Measurements from ENCODE around the gene FRG1.
"Not testable (repeated sequence)": the region's sequence is repeated elsewhere in the genome, so short reads cannot be mapped to it uniquely, and the experiment has no call there.

FRG1 gene

GRCh38 chr4:189940178-189941004 lies at the start of gene FRG1:
FRG1 (plus strand) TSS chr4:189940872; CDS start chr4:189941010, 138 bp downstream.
- DNase-seq = peak; percentile 97

- no peak for DNase-seq
Measured at GRCh38 chr4:189897667-189898066, 43.0 kb upstream of the FRG1 start.

DNA sequence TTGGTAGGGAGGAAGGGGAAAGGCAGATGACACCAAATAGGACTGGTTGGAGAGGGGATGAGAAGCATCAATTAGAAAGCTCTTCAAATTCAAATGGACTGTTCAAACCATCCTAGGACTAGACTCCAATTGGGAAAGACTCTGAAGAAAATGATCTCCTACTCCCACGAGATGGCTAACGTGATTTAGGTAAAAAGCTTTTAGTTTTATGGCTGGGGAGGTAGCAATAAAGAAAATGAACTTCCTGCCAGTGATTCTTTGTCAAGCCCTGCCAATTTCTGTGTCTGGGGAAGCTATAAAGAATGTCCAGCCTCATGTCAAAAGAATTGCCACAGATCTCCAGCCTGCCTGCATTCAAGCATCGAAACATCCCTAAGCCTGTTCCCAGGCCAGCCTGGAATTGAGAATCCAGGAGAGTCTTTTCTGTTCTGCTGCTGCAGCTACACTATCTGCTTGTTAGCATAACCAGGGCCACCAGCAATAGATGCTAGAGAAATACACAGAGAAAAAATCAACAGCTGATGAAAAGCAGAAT lies 41.1 kb upstream of the FRG1 start:
- DNase-seq = not testable (repeated sequence)

GRCh38 chr4:189904420-189905027 lies 36.1 kb upstream of the FRG1 start:
- peak; percentile 51 for DNase-seq

DNA sequence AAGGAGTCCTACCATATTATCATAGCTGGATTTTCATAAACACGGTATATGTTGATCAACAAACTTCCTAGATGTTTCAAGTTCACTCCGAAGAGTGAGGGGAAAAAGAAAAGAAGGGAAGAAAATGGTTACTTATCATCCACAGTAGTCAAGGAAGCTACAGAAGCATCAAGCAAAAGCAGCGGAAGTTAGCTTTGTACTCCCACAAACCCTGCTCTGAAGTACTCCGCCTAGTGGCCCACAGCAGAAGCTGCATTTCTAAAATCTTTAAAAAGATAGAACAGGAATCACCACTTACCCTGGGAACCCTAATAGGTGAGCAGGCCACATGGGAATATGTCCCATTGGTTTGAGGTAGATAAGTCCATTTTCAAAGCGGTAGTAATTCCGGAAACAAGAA lies 28.5 kb upstream of the FRG1 start:
- no peak for DNase-seq

DNA sequence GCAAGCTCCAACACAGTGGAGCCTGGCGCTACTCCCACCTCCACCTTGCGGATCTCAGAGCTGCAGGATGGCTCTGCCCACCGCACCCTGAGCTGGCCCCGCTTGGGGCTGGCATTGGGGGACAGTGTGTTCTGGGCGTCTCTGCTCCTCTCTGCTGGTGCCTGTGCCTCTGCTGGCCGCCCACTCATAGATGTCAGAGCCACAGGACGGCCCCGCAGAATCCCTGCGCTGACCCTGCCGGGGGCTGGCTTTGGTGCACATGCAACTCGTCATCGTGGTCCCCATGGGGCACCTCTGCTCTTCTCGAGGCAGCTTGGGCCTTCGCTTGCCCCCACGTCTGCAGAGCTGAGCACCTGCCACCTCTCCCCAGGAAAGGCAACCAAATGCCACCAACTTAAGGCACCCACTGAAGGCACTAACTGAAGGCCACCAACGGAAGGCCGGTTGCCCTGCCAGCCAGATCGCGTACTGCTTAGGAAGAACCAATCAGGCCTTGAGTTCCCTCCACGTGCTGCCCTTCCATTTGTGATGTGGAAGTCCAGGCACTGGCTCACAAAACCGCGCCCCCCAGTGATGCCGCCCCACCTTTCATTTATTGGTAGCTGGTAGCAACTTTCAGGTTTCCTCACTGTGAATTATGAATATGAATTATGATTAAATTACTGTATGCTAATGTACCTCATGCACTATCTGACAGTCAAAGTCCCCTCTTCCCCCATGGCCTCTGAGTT lies 23.3 kb upstream of the FRG1 start:
- no peak for DNase-seq

- DNase-seq = no peak
Measured at GRCh38 chr4:189921058-189921457, 19.6 kb upstream of the FRG1 start.

GRCh38 chr4:189926742-189927141 lies 13.9 kb upstream of the FRG1 start:
- not testable (repeated sequence) for DNase-seq

DNA sequence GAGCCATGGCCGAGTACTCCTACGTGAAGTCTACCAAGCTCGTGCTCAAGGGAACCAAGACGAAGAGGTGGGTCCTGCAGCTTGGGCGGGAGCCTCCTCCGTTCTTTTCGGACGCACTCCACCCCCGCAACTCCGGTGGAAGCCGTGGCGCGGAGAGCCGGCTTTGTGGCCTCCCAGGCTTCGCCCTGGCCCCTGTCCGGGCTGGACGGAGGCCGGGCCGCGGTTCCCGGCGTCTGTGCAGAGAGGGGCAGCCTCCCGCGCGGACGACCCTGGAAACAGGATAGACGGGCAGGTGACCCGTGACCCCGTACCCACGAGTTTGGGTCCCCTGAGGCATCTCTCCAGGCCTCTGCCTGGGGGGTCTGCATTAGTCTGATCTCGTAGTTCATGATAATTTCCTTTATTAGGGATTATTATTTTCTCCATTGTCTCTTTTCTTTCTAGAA lies 356 bp downstream of the FRG1 start:
- no peak for DNase-seq

- not testable (repeated sequence) for DNase-seq
Measured at GRCh38 chr4:189942412-189942811, 1.7 kb downstream of the FRG1 start.

DNA sequence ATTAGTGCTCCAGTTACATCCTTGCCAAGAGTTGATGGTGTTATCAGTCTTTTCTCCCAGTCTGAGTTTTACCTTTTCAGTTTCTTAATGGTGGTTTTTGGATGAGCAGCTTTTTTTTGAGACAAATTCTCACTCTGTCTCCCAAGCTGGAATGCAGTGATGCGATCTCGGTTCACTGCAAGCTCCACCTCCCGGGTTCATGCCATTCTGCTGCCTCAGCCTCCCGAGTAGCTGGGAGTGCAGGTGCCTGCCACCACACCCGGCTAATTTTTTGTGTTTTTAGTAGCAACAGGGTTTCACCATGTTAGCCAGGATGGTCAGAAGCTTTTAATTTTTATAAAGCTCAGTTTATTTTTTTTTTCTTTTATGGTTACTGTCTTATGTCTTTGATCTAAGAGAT lies 3.4 kb downstream of the FRG1 start:
- DNase-seq = not testable (repeated sequence)

DNA sequence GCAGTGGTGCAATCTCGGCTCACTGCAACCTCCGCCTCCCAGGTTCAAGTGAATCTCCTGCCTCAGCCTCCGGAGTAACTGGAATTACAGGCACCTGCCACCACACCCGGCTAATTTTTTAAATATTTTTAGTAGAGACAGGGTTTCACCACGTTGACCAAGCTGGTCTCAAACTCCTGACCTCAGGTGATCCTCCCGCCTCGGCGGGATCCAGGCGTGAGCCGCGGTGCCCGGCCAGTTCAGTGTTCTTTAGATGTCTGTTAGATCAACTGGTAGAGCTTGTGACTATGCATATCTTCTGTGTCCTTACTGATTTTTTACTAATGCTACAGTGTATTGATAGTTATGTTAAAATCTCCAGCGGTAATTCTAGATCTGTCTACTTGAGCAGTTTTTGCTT lies 6.2 kb downstream of the FRG1 start:
- DNase-seq = not testable (repeated sequence)

GRCh38 chr4:189948486-189948885 lies 7.8 kb downstream of the FRG1 start:
- DNase-seq = not testable (repeated sequence)

GRCh38 chr4:189969291-189969690 lies 28.6 kb downstream of the FRG1 start:
- not testable (repeated sequence) for DNase-seq

DNA sequence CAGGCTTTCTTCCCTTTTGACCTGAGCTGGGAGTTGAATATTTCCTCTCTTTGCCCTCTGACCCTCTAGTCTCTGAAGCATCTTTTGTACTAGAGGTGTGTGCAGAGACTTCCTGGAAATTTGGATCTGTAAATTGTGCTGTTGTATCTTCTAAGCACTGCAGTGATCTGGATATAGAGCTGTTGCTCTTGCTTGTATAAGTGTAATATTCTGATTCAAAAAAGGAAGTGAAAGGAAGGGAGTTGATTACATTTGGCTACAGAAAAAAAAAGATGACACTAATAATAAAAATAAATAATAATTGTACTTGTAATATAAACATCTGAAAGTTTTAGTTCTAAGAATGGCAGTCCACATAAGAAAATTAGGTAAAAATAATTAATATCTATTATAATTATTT lies 33.0 kb downstream of the FRG1 start:
- no peak for DNase-seq

GRCh38 chr4:189974056-189974455 lies 33.4 kb downstream of the FRG1 start:
- no peak for DNase-seq

DNA sequence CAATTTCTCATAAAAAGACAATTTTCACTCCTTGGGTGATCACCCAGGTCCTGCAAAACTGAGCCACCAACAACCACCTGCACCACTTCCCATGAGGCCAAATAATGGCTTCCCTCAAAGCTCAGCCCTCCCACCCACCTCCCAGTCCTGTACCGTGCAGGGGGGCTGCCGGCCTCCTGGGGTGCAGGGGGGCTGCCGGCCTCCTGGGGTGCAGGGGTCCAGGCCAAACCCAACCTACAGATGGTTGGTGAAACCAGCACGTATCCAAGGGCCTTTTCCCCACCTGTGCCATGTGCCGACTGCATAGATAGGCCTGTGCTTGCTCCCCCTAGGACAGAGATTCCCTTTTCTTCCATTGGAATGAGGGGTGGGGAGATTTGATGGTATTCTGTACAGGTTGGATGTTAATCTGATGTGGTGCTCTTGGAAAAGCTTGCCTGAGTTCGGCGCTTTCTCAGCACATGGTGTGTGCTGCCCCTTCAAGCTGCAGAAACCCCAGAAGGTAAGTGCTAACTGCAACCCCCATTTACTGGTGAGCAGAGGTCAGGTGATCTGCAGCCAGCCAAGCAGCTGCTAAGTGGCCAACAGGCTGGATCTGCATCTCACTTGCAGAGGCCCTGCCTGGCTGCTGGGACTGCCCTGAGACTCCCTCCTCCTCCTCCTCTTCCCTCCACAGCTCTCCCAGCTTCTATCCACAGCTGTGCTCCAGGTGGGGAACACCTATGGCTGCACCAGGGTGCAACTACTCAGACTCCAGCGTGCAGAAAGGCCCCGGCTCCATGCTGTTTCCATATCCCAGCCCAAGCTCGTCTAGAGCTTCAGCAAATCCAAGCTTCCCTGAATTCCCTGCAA lies 38.8 kb downstream of the FRG1 start:
- no peak for DNase-seq

- not testable (repeated sequence) for DNase-seq
Measured at GRCh38 chr4:189980292-189980691, 39.6 kb downstream of the FRG1 start.

- no peak for DNase-seq
Measured at GRCh38 chr4:189981970-189982369, 41.3 kb downstream of the FRG1 start.

DNA sequence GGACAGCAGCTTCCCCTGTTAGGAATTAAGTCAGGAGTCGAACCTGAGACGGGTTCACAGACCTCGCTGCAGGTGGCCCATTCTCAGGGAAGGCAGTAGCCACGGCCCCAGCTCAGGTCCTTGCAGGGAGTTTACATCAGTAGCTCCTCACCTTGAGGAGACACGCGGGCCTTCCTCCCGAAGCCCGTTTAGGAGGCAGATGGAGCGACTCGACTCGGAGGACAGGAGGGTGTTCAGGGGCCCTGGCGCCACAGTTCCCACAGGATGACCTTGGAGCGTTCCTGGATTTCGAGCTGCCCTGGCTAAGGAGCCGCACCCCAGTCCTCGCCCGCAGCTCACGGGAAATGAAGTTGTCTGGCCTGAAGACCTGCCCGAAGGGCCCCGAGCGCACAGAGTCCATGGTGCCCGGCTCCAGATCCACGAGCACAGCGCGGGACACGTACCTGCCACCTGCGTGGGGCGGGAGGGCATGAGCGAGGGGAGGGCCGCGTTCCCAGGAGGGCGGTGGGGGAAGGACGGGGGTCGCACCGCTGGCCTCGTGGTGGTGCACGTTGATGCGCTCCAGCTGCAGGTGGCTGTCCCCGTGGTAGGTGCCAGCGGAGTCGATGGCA lies 43.3 kb downstream of the FRG1 start:
- not testable (repeated sequence) for DNase-seq

GRCh38 chr4:189984661-189985060 lies 44.0 kb downstream of the FRG1 start:
- not testable (repeated sequence) for DNase-seq

Data from CD4-positive, alpha-beta T cell treated with Interleukin-17A for 4 hours (primary cell).